WTC11 (cell line): Measurements from ENCODE around the gene CENATAC. TPM values are rescaled to one million over a fixed set of nuclear protein-coding genes. Genes with fewer than 3 reads are reported as not detected.
"Not testable (repeated sequence)": the region's sequence is repeated elsewhere in the genome, so short reads cannot be mapped to it uniquely, and the experiment has no call there.

Source experiments
- ATAC-seq: fragments of 200-7000 bp; cut with Tn5 transposase; 2 replicates; pipeline ENCODE4 v1.10.0; 2021; ENCODE audit warnings: mild to moderate bottlenecking, moderate library complexity
- CTCF ChIA-PET: fragments of 300-600 bp; sonication (Branson Sonifier 250); formaldehyde crosslinking; loops from one replicate; lab custom pipeline; 2021; ENCODE audit warnings: antibody characterized with exemption; lab: Charles Lee
- POLR2A ChIA-PET: fragments of 350-600 bp; sonication (Branson Sonifier 250); formaldehyde crosslinking; loops from one replicate; lab custom pipeline; 2021; ENCODE audit warnings: antibody characterized with exemption; lab: Charles Lee
- DNase-seq: peaks from one replicate; pipeline ENCODE4 v3.0.0; 2021; ENCODE audit warnings: low spot score
- H3K27ac Mint-ChIP-seq: 2 replicates; pipeline ENCODE4 v1.8.0; 2021; ENCODE audit warnings: mixed read lengths
- H3K27me3 Mint-ChIP-seq: 2 replicates; pipeline ENCODE4 v1.8.0; 2021; ENCODE audit warnings: low read depth, mild to moderate bottlenecking, moderate library complexity, mixed read lengths
- H3K36me3 Mint-ChIP-seq: 2 replicates; pipeline ENCODE4 v1.8.0; 2021; ENCODE audit warnings: mixed read lengths
- H3K4me1 Mint-ChIP-seq: 2 replicates; pipeline ENCODE4 v1.8.0; 2022; ENCODE audit warnings: mixed read lengths
- H3K4me3 Mint-ChIP-seq: 2 replicates; pipeline ENCODE4 v1.8.0; 2021; ENCODE audit warnings: mild to moderate bottlenecking, moderate library complexity, mixed read lengths
- H3K9me3 Mint-ChIP-seq: 2 replicates; pipeline ENCODE4 v1.8.0; 2021; ENCODE audit warnings: mixed read lengths
- ELF4 ChIP-seq: sonication (generic); formaldehyde crosslinking; IDR thresholded peaks from 2 replicates; pipeline ENCODE4 v1.8.1; 2022; ENCODE audit warnings: low read depth, mild to moderate bottlenecking, moderate library complexity, missing genetic modification reagents
- FOXJ3 ChIP-seq: sonication (generic); formaldehyde crosslinking; IDR thresholded peaks from 2 replicates; pipeline ENCODE4 v1.9.0; 2021; ENCODE audit warnings: missing genetic modification reagents, mild to moderate bottlenecking, borderline replicate concordance
- GTF2I ChIP-seq: fragments of 250-450 bp; sonication (Bioruptor Pico); conservative IDR thresholded peaks from 2 replicates; pipeline ENCODE4 v1.4.0; 2021; ENCODE audit warnings: mild to moderate bottlenecking
- JAZF1 ChIP-seq: fragments of 250-450 bp; sonication (Bioruptor Pico); IDR thresholded peaks from 2 replicates; pipeline ENCODE4 v1.9.0; 2021; ENCODE audit warnings: moderate library complexity, mild to moderate bottlenecking, inconsistent platforms
- JUN ChIP-seq: sonication (generic); formaldehyde crosslinking; IDR thresholded peaks from 2 replicates; pipeline ENCODE4 v1.8.0; 2023; ENCODE audit warnings: mild to moderate bottlenecking, missing genetic modification reagents
- NFE2L1 ChIP-seq: sonication (generic); formaldehyde crosslinking; IDR thresholded peaks from 2 replicates; pipeline ENCODE4 v1.8.1; 2023; ENCODE audit warnings: missing genetic modification reagents
- NR3C1 ChIP-seq: sonication (generic); formaldehyde crosslinking; conservative IDR thresholded peaks from 2 replicates; pipeline ENCODE4 v1.8.1; 2023; ENCODE audit warnings: low read depth, mild to moderate bottlenecking, missing genetic modification reagents
- SP1 ChIP-seq: sonication (generic); formaldehyde crosslinking; conservative IDR thresholded peaks from 2 replicates; pipeline ENCODE4 v1.8.1; 2022; ENCODE audit warnings: missing genetic modification reagents
- TEAD1 ChIP-seq: sonication (generic); formaldehyde crosslinking; IDR thresholded peaks from 2 replicates; pipeline ENCODE4 v1.8.0; 2022; ENCODE audit warnings: mild to moderate bottlenecking, missing genetic modification reagents
- ZNF219 ChIP-seq: sonication (generic); formaldehyde crosslinking; IDR thresholded peaks from 2 replicates; pipeline ENCODE4 v1.8.0; 2023; ENCODE audit warnings: missing genetic modification reagents, mild to moderate bottlenecking, borderline replicate concordance
- total RNA-seq: library from RNA; stranded (reverse); gene quantifications from 3 replicates; pipeline ENCODE4 v1.2.3, GENCODE V29; 2021
- TF ChIP-seq, protein P1 (sequence below): sonication (generic); formaldehyde crosslinking; IDR thresholded peaks from 2 replicates; pipeline ENCODE4 v1.8.1; 2022; ENCODE audit warnings: mild to moderate bottlenecking, moderate library complexity, missing genetic modification reagents
- TF ChIP-seq, protein P2 (sequence below): sonication (generic); formaldehyde crosslinking; IDR thresholded peaks from 2 replicates; pipeline ENCODE4 v1.8.0; 2022; ENCODE audit warnings: mild to moderate bottlenecking, missing genetic modification reagents
- TF ChIP-seq, protein P3 (sequence below): sonication (generic); formaldehyde crosslinking; IDR thresholded peaks from 2 replicates; pipeline ENCODE4 v1.8.1; 2023; ENCODE audit warnings: mild to moderate bottlenecking, missing genetic modification reagents
- TF ChIP-seq, protein P4 (sequence below): sonication (generic); formaldehyde crosslinking; IDR thresholded peaks from 2 replicates; pipeline ENCODE4 v1.8.0; 2022; ENCODE audit warnings: mild to moderate bottlenecking, missing genetic modification reagents
- TF ChIP-seq, protein P5 (sequence below): sonication (generic); formaldehyde crosslinking; IDR thresholded peaks from 2 replicates; pipeline ENCODE4 v1.8.1; 2023; ENCODE audit warnings: mild to moderate bottlenecking, missing genetic modification reagents, moderate library complexity
- TF ChIP-seq, protein P6 (sequence below): fragments of 250-450 bp; sonication (Bioruptor Pico); IDR thresholded peaks from 2 replicates; pipeline ENCODE4 v1.9.0; 2021; ENCODE audit warnings: mild to moderate bottlenecking
- TF ChIP-seq, protein P7 (sequence below): sonication (generic); formaldehyde crosslinking; IDR thresholded peaks from 2 replicates; pipeline ENCODE4 v1.8.0; 2022; ENCODE audit warnings: mild to moderate bottlenecking, missing genetic modification reagents

CENATAC gene
- total RNA-seq, 1 experiment from 2014 or later: 41.7 TPM

DNA sequence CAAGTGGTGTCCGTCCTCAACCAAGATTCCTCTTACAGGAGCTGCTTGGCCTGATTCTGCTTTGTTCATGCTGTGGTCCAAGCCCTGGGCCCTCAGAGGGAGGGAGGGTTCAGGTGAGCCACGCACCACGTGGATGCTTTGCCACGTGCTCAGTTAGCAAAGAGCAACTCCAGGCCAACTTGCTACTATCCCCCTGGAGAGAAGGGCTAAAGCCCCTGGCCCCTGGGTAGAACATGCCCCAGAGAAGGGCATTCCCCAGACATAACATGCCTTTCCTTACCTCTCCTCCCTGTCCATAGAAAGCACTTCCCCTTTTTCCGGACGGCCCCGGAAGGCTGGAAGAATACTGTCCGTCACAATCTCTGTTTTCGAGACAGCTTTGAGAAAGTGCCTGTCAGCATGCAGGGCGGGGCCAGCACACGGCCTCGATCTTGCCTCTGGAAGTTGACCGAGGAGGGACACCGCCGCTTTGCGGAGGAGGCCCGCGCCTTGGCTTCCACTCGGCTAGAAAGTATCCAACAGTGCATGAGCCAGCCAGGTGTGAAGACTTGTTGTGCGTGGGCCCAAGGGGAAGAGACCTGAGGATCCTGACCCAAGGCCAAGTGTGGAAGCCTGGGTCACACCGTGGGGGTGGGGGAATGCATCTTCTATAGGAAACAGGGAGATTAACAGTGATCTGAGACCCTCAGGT lies 17.6 kb upstream of the CENATAC start:
- TF ChIP-seq, protein P1, sequence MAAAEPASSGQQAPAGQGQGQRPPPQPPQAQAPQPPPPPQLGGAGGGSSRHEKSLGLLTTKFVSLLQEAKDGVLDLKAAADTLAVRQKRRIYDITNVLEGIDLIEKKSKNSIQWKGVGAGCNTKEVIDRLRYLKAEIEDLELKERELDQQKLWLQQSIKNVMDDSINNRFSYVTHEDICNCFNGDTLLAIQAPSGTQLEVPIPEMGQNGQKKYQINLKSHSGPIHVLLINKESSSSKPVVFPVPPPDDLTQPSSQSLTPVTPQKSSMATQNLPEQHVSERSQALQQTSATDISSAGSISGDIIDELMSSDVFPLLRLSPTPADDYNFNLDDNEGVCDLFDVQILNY (CRISPR knock-in tag): no peak
- TF ChIP-seq ZNF219 (CRISPR knock-in tag) (no peak), NR3C1 (CRISPR knock-in tag) (no peak), TEAD1 (CRISPR knock-in tag) (no peak), ELF4 (CRISPR knock-in tag) (no peak), GTF2I (no peak), JAZF1 (CRISPR knock-in tag) (no peak), FOXJ3 (no peak), SP1 (CRISPR knock-in tag) (no peak), NFE2L1 (no peak), JUN (CRISPR knock-in tag) (no peak)
- TF ChIP-seq, protein P2, sequence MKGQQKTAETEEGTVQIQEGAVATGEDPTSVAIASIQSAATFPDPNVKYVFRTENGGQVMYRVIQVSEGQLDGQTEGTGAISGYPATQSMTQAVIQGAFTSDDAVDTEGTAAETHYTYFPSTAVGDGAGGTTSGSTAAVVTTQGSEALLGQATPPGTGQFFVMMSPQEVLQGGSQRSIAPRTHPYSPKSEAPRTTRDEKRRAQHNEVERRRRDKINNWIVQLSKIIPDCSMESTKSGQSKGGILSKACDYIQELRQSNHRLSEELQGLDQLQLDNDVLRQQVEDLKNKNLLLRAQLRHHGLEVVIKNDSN: peak; percentile 34; the same call in 1 of the 2 replicates
- TF ChIP-seq, protein P3, sequence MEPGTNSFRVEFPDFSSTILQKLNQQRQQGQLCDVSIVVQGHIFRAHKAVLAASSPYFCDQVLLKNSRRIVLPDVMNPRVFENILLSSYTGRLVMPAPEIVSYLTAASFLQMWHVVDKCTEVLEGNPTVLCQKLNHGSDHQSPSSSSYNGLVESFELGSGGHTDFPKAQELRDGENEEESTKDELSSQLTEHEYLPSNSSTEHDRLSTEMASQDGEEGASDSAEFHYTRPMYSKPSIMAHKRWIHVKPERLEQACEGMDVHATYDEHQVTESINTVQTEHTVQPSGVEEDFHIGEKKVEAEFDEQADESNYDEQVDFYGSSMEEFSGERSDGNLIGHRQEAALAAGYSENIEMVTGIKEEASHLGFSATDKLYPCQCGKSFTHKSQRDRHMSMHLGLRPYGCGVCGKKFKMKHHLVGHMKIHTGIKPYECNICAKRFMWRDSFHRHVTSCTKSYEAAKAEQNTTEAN (CRISPR knock-in tag): no peak
- TF ChIP-seq, protein P4, sequence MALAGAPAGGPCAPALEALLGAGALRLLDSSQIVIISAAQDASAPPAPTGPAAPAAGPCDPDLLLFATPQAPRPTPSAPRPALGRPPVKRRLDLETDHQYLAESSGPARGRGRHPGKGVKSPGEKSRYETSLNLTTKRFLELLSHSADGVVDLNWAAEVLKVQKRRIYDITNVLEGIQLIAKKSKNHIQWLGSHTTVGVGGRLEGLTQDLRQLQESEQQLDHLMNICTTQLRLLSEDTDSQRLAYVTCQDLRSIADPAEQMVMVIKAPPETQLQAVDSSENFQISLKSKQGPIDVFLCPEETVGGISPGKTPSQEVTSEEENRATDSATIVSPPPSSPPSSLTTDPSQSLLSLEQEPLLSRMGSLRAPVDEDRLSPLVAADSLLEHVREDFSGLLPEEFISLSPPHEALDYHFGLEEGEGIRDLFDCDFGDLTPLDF (CRISPR knock-in tag): no peak
- TF ChIP-seq, protein P5, sequence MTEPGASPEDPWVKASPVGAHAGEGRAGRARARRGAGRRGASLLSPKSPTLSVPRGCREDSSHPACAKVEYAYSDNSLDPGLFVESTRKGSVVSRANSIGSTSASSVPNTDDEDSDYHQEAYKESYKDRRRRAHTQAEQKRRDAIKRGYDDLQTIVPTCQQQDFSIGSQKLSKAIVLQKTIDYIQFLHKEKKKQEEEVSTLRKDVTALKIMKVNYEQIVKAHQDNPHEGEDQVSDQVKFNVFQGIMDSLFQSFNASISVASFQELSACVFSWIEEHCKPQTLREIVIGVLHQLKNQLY (CRISPR knock-in tag): no peak
- TF ChIP-seq, protein P6, sequence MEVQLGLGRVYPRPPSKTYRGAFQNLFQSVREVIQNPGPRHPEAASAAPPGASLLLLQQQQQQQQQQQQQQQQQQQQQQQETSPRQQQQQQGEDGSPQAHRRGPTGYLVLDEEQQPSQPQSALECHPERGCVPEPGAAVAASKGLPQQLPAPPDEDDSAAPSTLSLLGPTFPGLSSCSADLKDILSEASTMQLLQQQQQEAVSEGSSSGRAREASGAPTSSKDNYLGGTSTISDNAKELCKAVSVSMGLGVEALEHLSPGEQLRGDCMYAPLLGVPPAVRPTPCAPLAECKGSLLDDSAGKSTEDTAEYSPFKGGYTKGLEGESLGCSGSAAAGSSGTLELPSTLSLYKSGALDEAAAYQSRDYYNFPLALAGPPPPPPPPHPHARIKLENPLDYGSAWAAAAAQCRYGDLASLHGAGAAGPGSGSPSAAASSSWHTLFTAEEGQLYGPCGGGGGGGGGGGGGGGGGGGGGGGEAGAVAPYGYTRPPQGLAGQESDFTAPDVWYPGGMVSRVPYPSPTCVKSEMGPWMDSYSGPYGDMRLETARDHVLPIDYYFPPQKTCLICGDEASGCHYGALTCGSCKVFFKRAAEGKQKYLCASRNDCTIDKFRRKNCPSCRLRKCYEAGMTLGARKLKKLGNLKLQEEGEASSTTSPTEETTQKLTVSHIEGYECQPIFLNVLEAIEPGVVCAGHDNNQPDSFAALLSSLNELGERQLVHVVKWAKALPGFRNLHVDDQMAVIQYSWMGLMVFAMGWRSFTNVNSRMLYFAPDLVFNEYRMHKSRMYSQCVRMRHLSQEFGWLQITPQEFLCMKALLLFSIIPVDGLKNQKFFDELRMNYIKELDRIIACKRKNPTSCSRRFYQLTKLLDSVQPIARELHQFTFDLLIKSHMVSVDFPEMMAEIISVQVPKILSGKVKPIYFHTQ (CRISPR knock-in tag): no peak
- TF ChIP-seq, protein P7, sequence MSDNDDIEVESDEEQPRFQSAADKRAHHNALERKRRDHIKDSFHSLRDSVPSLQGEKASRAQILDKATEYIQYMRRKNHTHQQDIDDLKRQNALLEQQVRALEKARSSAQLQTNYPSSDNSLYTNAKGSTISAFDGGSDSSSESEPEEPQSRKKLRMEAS (CRISPR knock-in tag): peak; percentile 77
- DNase-seq (peak; percentile 51), ATAC-seq (peak; percentile 70)
- Mint-ChIP-seq H3K27me3 (peaks cover 9% of the 10 kb centered on the region), H3K4me1 (peaks cover 12% of the 10 kb centered on the region), H3K27ac (no peak overlapping the region), H3K4me3 (no peak overlapping the region), H3K9me3 (no peaks in the 10 kb centered on the region), H3K36me3 (no peaks in the 10 kb centered on the region)
- POLR2A ChIA-PET: no interaction called here
- CTCF ChIA-PET: interaction anchor here (0.5 to 2.3 kb wide), 4 partner anchors 9 to 338 kb away, joined by 3 to 5 read pairs (median 3); no protein-coding TSS in a partner anchor

DNA sequence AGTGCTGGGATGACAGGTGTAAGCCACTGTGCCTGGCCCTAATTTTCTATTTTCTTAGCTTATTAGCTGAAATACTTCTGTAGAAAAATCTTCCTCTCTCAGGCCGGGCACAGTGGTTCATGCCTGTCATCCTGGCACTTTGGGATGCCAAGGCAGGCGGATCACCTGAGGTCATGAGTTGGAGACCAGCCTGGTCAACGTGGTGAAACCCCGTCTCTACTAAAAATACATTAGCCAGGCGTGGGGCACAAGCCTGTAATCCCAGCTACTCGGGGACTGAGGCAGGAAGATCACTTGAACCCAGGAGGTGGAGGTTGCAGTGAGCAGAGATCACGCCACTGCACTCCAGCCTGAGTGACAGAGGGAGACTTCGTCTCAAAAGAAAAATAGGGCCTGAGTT lies 13.6 kb upstream of the CENATAC start:
- H3K4me1 Mint-ChIP-seq: peaks cover 17% of the 10 kb centered on the region
- H3K27me3 Mint-ChIP-seq, H3K4me3 Mint-ChIP-seq, H3K9me3 Mint-ChIP-seq, H3K36me3 Mint-ChIP-seq, POLR2A ChIA-PET, DNase-seq, ATAC-seq, H3K27ac Mint-ChIP-seq: not testable (repeated sequence)
- CTCF ChIA-PET: interaction anchor here (2.0 kb wide), 1 partner anchor 28 kb away, joined by 5 read pairs; the partner anchor contains the start of gene UPK2
